GM23338 (cell line): ENCODE measurements around the gene SCP2. TPM values are rescaled to one million over a fixed set of nuclear protein-coding genes. Genes with fewer than 3 reads are reported as not detected.
A peak's percentile ranks its signal among the peaks of the same experiment; 100 is the strongest.

ENCODE experiments used
- ATAC-seq: fragments of 200-7000 bp; cut with Tn5 transposase; 3 replicates; pipeline ENCODE4 v1.9.1; 2020
- DNase-seq: peaks from one replicate; pipeline ENCODE4 v3.0.0-alpha.2; 2015; ENCODE audit warnings: low spot score
- H2AFZ ChIP-seq: fragments of 200-600 bp; sonication (generic); 2 replicates; pipeline ENCODE4 v1.8.0; 2016; ENCODE audit warnings: antibody characterized with exemption, mild to moderate bottlenecking, moderate library complexity
- H3F3A ChIP-seq: fragments of 200-600 bp; sonication (generic); replicated peaks from 2 replicates; pipeline ENCODE4 v1.8.0; 2017; ENCODE audit warnings: antibody characterized with exemption, mixed run types, low read depth
- H3K27ac ChIP-seq: fragments of 200-600 bp; sonication (generic); 2 replicates; pipeline ENCODE4 v1.6.1; 2016; ENCODE audit warnings: low read depth
- H3K27me3 ChIP-seq: fragments of 200-600 bp; sonication (generic); 2 replicates; pipeline ENCODE4 v1.8.0; 2016; ENCODE audit warnings: mild to moderate bottlenecking, mixed run types, moderate library complexity; ENCODE audit not compliant: insufficient read depth
- H3K36me3 ChIP-seq: fragments of 200-600 bp; sonication (generic); 2 replicates; pipeline ENCODE4 v1.8.0; 2016; ENCODE audit warnings: mild to moderate bottlenecking; ENCODE audit not compliant: insufficient read depth
- H3K4me1 ChIP-seq: fragments of 200-600 bp; sonication (generic); 2 replicates; pipeline ENCODE4 v1.8.0; 2016; ENCODE audit warnings: mild to moderate bottlenecking, moderate library complexity; ENCODE audit not compliant: insufficient read depth
- H3K4me2 ChIP-seq: fragments of 200-600 bp; sonication (generic); 2 replicates; pipeline ENCODE4 v1.7.1; 2017; ENCODE audit warnings: mixed run types
- H3K4me3 ChIP-seq: fragments of 200-600 bp; sonication (generic); 2 replicates; pipeline ENCODE4 v1.6.1; 2016; ENCODE audit warnings: mixed run types
- H3K79me2 ChIP-seq: fragments of 200-600 bp; sonication (generic); replicated peaks from 2 replicates; pipeline ENCODE4 v1.8.0; 2017; ENCODE audit warnings: mild to moderate bottlenecking; ENCODE audit not compliant: insufficient read depth
- H3K9me2 ChIP-seq: fragments of 200-600 bp; sonication (generic); 2 replicates; pipeline ENCODE4 v1.8.0; 2017; ENCODE audit not compliant: insufficient read depth
- H4K20me1 ChIP-seq: fragments of 200-600 bp; sonication (generic); replicated peaks from 2 replicates; pipeline ENCODE4 v1.8.0; 2017; ENCODE audit warnings: mild to moderate bottlenecking; ENCODE audit not compliant: insufficient read depth
- H3K27ac Mint-ChIP-seq: 2 replicates; pipeline ENCODE4 v1.8.0; 2020; ENCODE audit warnings: inconsistent platforms, mild to moderate bottlenecking, moderate library complexity, mixed read lengths
- H3K27me3 Mint-ChIP-seq: 3 replicates; pipeline ENCODE4 v1.8.0; 2022; ENCODE audit warnings: low read depth, mild to moderate bottlenecking, moderate library complexity, mixed read lengths, inconsistent platforms; ENCODE audit not compliant: insufficient read depth, poor library complexity
- H3K36me3 Mint-ChIP-seq: 3 replicates; pipeline ENCODE4 v1.8.0; 2021; ENCODE audit warnings: low read depth, mild to moderate bottlenecking, inconsistent platforms, moderate library complexity, mixed read lengths
- H3K4me1 Mint-ChIP-seq: 3 replicates; pipeline ENCODE4 v1.8.0; 2020; ENCODE audit warnings: mild to moderate bottlenecking, inconsistent platforms, mixed read lengths
- H3K4me3 Mint-ChIP-seq: 3 replicates; pipeline ENCODE4 v1.8.0; 2021; ENCODE audit warnings: moderate library complexity, mild to moderate bottlenecking, inconsistent platforms, mixed read lengths
- H3K9me3 Mint-ChIP-seq: 3 replicates; pipeline ENCODE4 v1.8.0; 2020; ENCODE audit warnings: moderate library complexity, mild to moderate bottlenecking, inconsistent platforms, mixed read lengths
- ZNF331 ChIP-seq: fragments of 250-450 bp; sonication (Bioruptor Pico); IDR thresholded peaks from 2 replicates; pipeline ENCODE4 v1.5.0; 2020; ENCODE audit warnings: low read depth, mild to moderate bottlenecking, moderate library complexity
- polyA plus RNA-seq: library from polyadenylated mRNA; unstranded; fragments of >200 nt; fragmentation: Nextera tagmentation; extraction: Ambion mirVana; gene quantifications from 2 replicates; pipeline ENCODE4 v1.2.1, GENCODE V29; 2016
- total RNA-seq: library from RNA; depleted of rRNA; stranded (reverse); fragments of >200 nt; shearing (Covaris generic); gene quantifications from 2 replicates; pipeline ENCODE4 v1.2.3, GENCODE V29; 2014
- TF ChIP-seq, protein P1 (sequence below): fragments of 250-450 bp; sonication (Bioruptor Pico); IDR thresholded peaks from 2 replicates; pipeline ENCODE4 v1.5.0; 2020; ENCODE audit warnings: mild to moderate bottlenecking, moderate library complexity

SCP2 gene
- total and polyA plus RNA-seq, 2 experiments from 2014 or later: 66.3 to 116 TPM

DNA sequence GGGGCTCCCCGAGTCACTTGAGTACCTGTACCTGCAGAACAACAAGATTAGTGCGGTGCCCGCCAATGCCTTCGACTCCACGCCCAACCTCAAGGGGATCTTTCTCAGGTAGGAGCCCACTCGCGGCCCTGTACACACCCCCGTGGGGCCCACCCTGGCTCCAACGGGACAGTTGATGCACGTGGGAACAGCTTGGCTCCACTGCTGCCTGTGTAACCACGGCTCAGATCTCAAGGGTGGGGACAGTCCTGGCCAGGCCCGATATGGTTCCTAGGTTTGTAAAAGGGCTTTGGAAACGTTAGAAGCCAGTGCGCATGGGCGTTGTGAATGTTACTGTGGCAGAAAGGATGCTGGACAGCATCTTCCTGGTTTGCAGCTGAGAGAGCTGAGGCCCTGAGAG is 153.7 kb downstream of the SCP2 start (continued):
- TF ChIP-seq, protein P1, sequence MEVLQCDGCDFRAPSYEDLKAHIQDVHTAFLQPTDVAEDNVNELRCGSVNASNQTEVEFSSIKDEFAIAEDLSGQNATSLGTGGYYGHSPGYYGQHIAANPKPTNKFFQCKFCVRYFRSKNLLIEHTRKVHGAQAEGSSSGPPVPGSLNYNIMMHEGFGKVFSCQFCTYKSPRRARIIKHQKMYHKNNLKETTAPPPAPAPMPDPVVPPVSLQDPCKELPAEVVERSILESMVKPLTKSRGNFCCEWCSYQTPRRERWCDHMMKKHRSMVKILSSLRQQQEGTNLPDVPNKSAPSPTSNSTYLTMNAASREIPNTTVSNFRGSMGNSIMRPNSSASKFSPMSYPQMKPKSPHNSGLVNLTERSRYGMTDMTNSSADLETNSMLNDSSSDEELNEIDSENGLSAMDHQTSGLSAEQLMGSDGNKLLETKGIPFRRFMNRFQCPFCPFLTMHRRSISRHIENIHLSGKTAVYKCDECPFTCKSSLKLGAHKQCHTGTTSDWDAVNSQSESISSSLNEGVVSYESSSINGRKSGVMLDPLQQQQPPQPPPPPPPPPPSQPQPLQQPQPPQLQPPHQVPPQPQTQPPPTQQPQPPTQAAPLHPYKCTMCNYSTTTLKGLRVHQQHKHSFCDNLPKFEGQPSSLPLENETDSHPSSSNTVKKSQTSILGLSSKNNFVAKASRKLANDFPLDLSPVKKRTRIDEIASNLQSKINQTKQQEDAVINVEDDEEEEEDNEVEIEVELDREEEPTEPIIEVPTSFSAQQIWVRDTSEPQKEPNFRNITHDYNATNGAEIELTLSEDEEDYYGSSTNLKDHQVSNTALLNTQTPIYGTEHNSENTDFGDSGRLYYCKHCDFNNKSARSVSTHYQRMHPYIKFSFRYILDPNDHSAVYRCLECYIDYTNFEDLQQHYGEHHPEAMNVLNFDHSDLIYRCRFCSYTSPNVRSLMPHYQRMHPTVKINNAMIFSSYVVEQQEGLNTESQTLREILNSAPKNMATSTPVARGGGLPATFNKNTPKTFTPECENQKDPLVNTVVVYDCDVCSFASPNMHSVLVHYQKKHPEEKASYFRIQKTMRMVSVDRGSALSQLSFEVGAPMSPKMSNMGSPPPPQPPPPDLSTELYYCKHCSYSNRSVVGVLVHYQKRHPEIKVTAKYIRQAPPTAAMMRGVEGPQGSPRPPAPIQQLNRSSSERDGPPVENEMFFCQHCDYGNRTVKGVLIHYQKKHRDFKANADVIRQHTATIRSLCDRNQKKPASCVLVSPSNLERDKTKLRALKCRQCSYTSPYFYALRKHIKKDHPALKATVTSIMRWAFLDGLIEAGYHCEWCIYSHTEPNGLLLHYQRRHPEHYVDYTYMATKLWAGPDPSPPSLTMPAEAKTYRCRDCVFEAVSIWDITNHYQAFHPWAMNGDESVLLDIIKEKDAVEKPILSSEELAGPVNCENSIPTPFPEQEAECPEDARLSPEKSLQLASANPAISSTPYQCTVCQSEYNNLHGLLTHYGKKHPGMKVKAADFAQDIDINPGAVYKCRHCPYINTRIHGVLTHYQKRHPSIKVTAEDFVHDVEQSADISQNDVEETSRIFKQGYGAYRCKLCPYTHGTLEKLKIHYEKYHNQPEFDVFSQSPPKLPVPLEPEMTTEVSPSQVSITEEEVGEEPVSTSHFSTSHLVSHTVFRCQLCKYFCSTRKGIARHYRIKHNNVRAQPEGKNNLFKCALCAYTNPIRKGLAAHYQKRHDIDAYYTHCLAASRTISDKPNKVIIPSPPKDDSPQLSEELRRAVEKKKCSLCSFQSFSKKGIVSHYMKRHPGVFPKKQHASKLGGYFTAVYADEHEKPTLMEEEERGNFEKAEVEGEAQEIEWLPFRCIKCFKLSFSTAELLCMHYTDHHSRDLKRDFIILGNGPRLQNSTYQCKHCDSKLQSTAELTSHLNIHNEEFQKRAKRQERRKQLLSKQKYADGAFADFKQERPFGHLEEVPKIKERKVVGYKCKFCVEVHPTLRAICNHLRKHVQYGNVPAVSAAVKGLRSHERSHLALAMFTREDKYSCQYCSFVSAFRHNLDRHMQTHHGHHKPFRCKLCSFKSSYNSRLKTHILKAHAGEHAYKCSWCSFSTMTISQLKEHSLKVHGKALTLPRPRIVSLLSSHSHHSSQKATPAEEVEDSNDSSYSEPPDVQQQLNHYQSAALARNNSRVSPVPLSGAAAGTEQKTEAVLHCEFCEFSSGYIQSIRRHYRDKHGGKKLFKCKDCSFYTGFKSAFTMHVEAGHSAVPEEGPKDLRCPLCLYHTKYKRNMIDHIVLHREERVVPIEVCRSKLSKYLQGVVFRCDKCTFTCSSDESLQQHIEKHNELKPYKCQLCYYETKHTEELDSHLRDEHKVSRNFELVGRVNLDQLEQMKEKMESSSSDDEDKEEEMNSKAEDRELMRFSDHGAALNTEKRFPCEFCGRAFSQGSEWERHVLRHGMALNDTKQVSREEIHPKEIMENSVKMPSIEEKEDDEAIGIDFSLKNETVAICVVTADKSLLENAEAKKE (CRISPR knock-in tag): no peak

DNA sequence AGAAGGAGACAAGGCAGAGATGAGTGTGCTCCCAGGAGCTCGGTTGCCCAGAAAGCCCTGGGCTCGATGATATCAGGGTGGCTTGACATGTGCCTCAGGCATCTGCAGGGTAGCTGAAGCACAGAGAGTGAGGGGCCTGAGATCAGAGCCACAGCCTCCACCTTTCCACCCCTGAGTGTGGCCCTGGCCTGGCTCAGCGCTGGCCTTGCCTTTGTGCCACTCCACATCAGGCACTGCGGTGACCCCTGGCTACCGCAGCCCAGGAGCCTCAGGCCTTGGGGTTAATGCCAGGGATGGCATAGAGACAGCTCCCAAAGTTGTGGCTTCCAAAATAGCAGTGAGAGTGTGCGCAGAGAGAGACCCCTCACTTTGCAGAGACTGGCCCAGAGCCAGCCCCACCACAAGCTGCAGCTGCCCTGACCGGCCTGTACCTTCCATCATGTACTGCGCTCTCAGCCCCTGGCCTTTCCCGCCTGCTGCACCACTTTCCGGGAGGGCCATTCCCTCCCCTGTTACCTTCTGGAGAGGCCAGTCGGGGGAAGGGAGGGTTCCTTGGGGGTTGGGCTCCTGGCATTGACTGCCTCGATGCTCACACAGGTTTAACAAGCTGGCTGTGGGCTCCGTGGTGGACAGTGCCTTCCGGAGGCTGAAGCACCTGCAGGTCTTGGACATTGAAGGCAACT is 154.4 kb downstream of the SCP2 start:
- peaks cover 19% of the 10 kb centered on the region for H3K4me1 Mint-ChIP-seq

More for the DNA sequence above, 154.4 kb downstream of the SCP2 start:
- H3K4me3 ChIP-seq: no peak overlapping the region
- no peaks in the 10 kb centered on the region for H3K27me3 ChIP-seq
- no peak overlapping the region for H3K27ac Mint-ChIP-seq
- no peaks in the 10 kb centered on the region for H3K36me3 ChIP-seq
- H3K27ac ChIP-seq: no peak overlapping the region
- H3K79me2 ChIP-seq: no peaks in the 10 kb centered on the region
- H4K20me1 ChIP-seq: no peaks in the 10 kb centered on the region
- H3F3A ChIP-seq: no peaks in the 10 kb centered on the region
- no peak for DNase-seq
- ATAC-seq: peak; percentile 62
- no peak overlapping the region for H3K4me3 Mint-ChIP-seq
- H3K4me1 ChIP-seq: no peaks in the 10 kb centered on the region
- H3K9me2 ChIP-seq: no peaks in the 10 kb centered on the region
- no peak overlapping the region; the same call in 1 of the 2 replicates for H2AFZ ChIP-seq
- peaks cover 25% of the 10 kb centered on the region for H3K27me3 Mint-ChIP-seq
- H3K36me3 Mint-ChIP-seq: no peaks in the 10 kb centered on the region
- no peak overlapping the region for H3K4me2 ChIP-seq
- H3K9me3 Mint-ChIP-seq: no peaks in the 10 kb centered on the region; the same call in 2 of the 3 replicates
- TF ChIP-seq, protein P1 (CRISPR knock-in tag): no peak
- no peak for TF ChIP-seq ZNF331 (CRISPR knock-in tag)
